ENCODE data around the gene SOCS4.

The SOCS4 gene

GRCh38 chr14:55088356-55088755 is 61.3 kb downstream of the SOCS4 start:
- no peak for DNase-seq (ENCODE audit: low read depth, low spot score)

GRCh38 chr14:55092341-55092740 is 65.3 kb downstream of the SOCS4 start:
- DNase-seq (ENCODE audit: low read depth, low spot score) = no peak

GRCh38 chr14:55094292-55095157 is 67.5 kb downstream of the SOCS4 start:
- peak; percentile 35 for DNase-seq (ENCODE audit: low read depth, low spot score)

- DNase-seq (ENCODE audit: low read depth, low spot score) = no peak
Observed at GRCh38 chr14:55097881-55098560, 71.0 kb downstream of the SOCS4 start.

GRCh38 chr14:55098561-55098898 is 71.5 kb downstream of the SOCS4 start:
- DNase-seq (ENCODE audit: low read depth, low spot score) = no peak

Data from astrocyte of the hippocampus (primary cell).